WTC11 (cell line): Measurements from ENCODE around the gene AASDHPPT. TPM values are rescaled to one million over a fixed set of nuclear protein-coding genes. Genes with fewer than 3 reads are reported as not detected.
A peak's percentile ranks its signal among the peaks of the same experiment; 100 is the strongest.

Experiments
- ATAC-seq: fragments of 200-7000 bp; cut with Tn5 transposase; 2 replicates; pipeline ENCODE4 v1.10.0; 2021; ENCODE audit warnings: mild to moderate bottlenecking, moderate library complexity
- CTCF ChIA-PET: fragments of 300-600 bp; sonication (Branson Sonifier 250); formaldehyde crosslinking; loops from one replicate; lab custom pipeline; 2021; ENCODE audit warnings: antibody characterized with exemption; lab: Charles Lee
- POLR2A ChIA-PET: fragments of 350-600 bp; sonication (Branson Sonifier 250); formaldehyde crosslinking; loops from one replicate; lab custom pipeline; 2021; ENCODE audit warnings: antibody characterized with exemption; lab: Charles Lee
- DNase-seq: peaks from one replicate; pipeline ENCODE4 v3.0.0; 2021; ENCODE audit warnings: low spot score
- H3K27ac Mint-ChIP-seq: 2 replicates; pipeline ENCODE4 v1.8.0; 2021; ENCODE audit warnings: mixed read lengths
- H3K27me3 Mint-ChIP-seq: 2 replicates; pipeline ENCODE4 v1.8.0; 2021; ENCODE audit warnings: low read depth, mild to moderate bottlenecking, moderate library complexity, mixed read lengths
- H3K36me3 Mint-ChIP-seq: 2 replicates; pipeline ENCODE4 v1.8.0; 2021; ENCODE audit warnings: mixed read lengths
- H3K4me1 Mint-ChIP-seq: 2 replicates; pipeline ENCODE4 v1.8.0; 2022; ENCODE audit warnings: mixed read lengths
- H3K4me3 Mint-ChIP-seq: 2 replicates; pipeline ENCODE4 v1.8.0; 2021; ENCODE audit warnings: mild to moderate bottlenecking, moderate library complexity, mixed read lengths
- H3K9me3 Mint-ChIP-seq: 2 replicates; pipeline ENCODE4 v1.8.0; 2021; ENCODE audit warnings: mixed read lengths
- CREM ChIP-seq: sonication (generic); formaldehyde crosslinking; IDR thresholded peaks from 2 replicates; pipeline ENCODE4 v1.8.1; 2022; ENCODE audit warnings: mild to moderate bottlenecking, missing genetic modification reagents, moderate library complexity
- ETV6 ChIP-seq: sonication (generic); formaldehyde crosslinking; IDR thresholded peaks from 2 replicates; pipeline ENCODE4 v1.8.1; 2022; ENCODE audit warnings: mild to moderate bottlenecking, missing genetic modification reagents
- FOXP1 ChIP-seq: sonication (generic); formaldehyde crosslinking; IDR thresholded peaks from 2 replicates; pipeline ENCODE4 v1.8.0; 2022; ENCODE audit warnings: missing genetic modification reagents, mild to moderate bottlenecking, moderate library complexity, borderline replicate concordance
- GRHL2 ChIP-seq: fragments of 250-450 bp; sonication (Bioruptor Pico); IDR thresholded peaks from 2 replicates; pipeline ENCODE4 v1.8.0; 2022; ENCODE audit warnings: mild to moderate bottlenecking, moderate library complexity; ENCODE audit not compliant: insufficient replicate concordance, severe bottlenecking
- GTF2I ChIP-seq: fragments of 250-450 bp; sonication (Bioruptor Pico); conservative IDR thresholded peaks from 2 replicates; pipeline ENCODE4 v1.4.0; 2021; ENCODE audit warnings: mild to moderate bottlenecking
- HMGA2 ChIP-seq: fragments of 250-450 bp; sonication (Bioruptor Pico); IDR thresholded peaks from 2 replicates; pipeline ENCODE4 v1.4.0; 2021; ENCODE audit warnings: mild to moderate bottlenecking, moderate library complexity
- JAZF1 ChIP-seq: fragments of 250-450 bp; sonication (Bioruptor Pico); IDR thresholded peaks from 2 replicates; pipeline ENCODE4 v1.9.0; 2021; ENCODE audit warnings: moderate library complexity, mild to moderate bottlenecking, inconsistent platforms
- KAT7 ChIP-seq: sonication (generic); formaldehyde crosslinking; IDR thresholded peaks from 2 replicates; pipeline ENCODE4 v1.8.1; 2023; ENCODE audit warnings: missing genetic modification reagents, mild to moderate bottlenecking, borderline replicate concordance
- NR1H2 ChIP-seq: sonication (generic); formaldehyde crosslinking; IDR thresholded peaks from 2 replicates; pipeline ENCODE4 v1.9.0; 2021; ENCODE audit warnings: mild to moderate bottlenecking, moderate library complexity, missing genetic modification reagents
- NR3C1 ChIP-seq: sonication (generic); formaldehyde crosslinking; conservative IDR thresholded peaks from 2 replicates; pipeline ENCODE4 v1.8.1; 2023; ENCODE audit warnings: low read depth, mild to moderate bottlenecking, missing genetic modification reagents
- TP53 ChIP-seq: sonication (generic); formaldehyde crosslinking; IDR thresholded peaks from 2 replicates; pipeline ENCODE4 v1.8.1; 2023; ENCODE audit warnings: mild to moderate bottlenecking, missing genetic modification reagents
- ZBTB21 ChIP-seq: sonication (generic); formaldehyde crosslinking; IDR thresholded peaks from 2 replicates; pipeline ENCODE4 v1.8.1; 2023; ENCODE audit warnings: mild to moderate bottlenecking, missing genetic modification reagents, borderline replicate concordance
- ZNF138 ChIP-seq: sonication (generic); formaldehyde crosslinking; conservative IDR thresholded peaks from 2 replicates; pipeline ENCODE4 v1.8.1; 2022; ENCODE audit warnings: mild to moderate bottlenecking, moderate library complexity, missing genetic modification reagents
- total RNA-seq: library from RNA; stranded (reverse); gene quantifications from 3 replicates; pipeline ENCODE4 v1.2.3, GENCODE V29; 2021
- TF ChIP-seq, protein P1 (sequence below): sonication (generic); formaldehyde crosslinking; IDR thresholded peaks from 2 replicates; pipeline ENCODE4 v1.8.1; 2023; ENCODE audit warnings: mild to moderate bottlenecking, missing genetic modification reagents, moderate library complexity
- TF ChIP-seq, protein P2 (sequence below): fragments of 250-450 bp; sonication (Bioruptor Pico); IDR thresholded peaks from 2 replicates; pipeline ENCODE4 v1.9.0; 2021; ENCODE audit warnings: mild to moderate bottlenecking
- TF ChIP-seq, protein P3 (sequence below): sonication (generic); formaldehyde crosslinking; IDR thresholded peaks from 2 replicates; pipeline ENCODE4 v1.8.0; 2023; ENCODE audit warnings: mild to moderate bottlenecking, missing genetic modification reagents
- TF ChIP-seq, protein P4 (sequence below): sonication (generic); formaldehyde crosslinking; IDR thresholded peaks from 2 replicates; pipeline ENCODE4 v1.8.1; 2022; ENCODE audit warnings: low read depth, mild to moderate bottlenecking, moderate library complexity, missing genetic modification reagents, borderline replicate concordance
- TF ChIP-seq, protein P5 (sequence below): sonication (generic); formaldehyde crosslinking; IDR thresholded peaks from 2 replicates; pipeline ENCODE4 v1.8.1; 2023; ENCODE audit warnings: mild to moderate bottlenecking, moderate library complexity, missing genetic modification reagents
- TF ChIP-seq, protein P6 (sequence below): sonication (generic); formaldehyde crosslinking; IDR thresholded peaks from 2 replicates; pipeline ENCODE4 v1.8.0; 2022; ENCODE audit warnings: mild to moderate bottlenecking, missing genetic modification reagents
- TF ChIP-seq, protein P7 (sequence below): sonication (generic); formaldehyde crosslinking; IDR thresholded peaks from 2 replicates; pipeline ENCODE4 v1.8.1; 2022; ENCODE audit warnings: mild to moderate bottlenecking, missing genetic modification reagents, moderate library complexity, borderline replicate concordance
- TF ChIP-seq, protein P8 (sequence below): sonication (generic); formaldehyde crosslinking; IDR thresholded peaks from 2 replicates; pipeline ENCODE4 v1.8.0; 2022; ENCODE audit warnings: mild to moderate bottlenecking, missing genetic modification reagents

AASDHPPT gene
- total RNA-seq, 1 experiment from 2014 or later = 37.0 TPM

DNA sequence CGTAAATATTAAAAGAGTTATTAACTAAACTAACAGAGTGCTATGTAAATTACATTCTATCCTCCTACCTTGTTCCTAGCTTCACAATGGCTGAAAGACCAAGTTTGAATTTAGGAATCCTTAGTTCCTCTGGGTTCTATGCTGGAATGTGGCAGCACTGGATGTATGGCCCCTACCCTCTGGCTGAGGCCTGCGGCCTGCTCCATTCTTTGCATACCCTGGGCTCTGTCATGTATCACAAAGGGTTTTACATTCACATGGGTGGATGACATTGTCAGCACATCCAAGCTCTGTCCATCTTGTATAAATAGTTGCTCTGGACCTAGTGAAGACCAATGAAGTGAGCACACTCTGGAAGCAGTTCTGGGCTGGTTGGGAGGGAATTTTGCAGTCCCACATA is 54.5 kb downstream of the AASDHPPT start:
- H3K27ac Mint-ChIP-seq = no peak overlapping the region
- no peak for TF ChIP-seq ZNF138 (CRISPR knock-in tag)
- TF ChIP-seq JAZF1 (CRISPR knock-in tag) = no peak
- no peak for TF ChIP-seq HMGA2
- TF ChIP-seq, protein P1, sequence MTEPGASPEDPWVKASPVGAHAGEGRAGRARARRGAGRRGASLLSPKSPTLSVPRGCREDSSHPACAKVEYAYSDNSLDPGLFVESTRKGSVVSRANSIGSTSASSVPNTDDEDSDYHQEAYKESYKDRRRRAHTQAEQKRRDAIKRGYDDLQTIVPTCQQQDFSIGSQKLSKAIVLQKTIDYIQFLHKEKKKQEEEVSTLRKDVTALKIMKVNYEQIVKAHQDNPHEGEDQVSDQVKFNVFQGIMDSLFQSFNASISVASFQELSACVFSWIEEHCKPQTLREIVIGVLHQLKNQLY (CRISPR knock-in tag) = no peak
- TF ChIP-seq, protein P2, sequence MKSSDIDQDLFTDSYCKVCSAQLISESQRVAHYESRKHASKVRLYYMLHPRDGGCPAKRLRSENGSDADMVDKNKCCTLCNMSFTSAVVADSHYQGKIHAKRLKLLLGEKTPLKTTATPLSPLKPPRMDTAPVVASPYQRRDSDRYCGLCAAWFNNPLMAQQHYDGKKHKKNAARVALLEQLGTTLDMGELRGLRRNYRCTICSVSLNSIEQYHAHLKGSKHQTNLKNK (CRISPR knock-in tag) = no peak
- TF ChIP-seq, all 79 proteins: peak for 0
- ChIA-PET CTCF (no interaction called here), POLR2A (no interaction called here)
- peak; percentile 75 for ATAC-seq
- Mint-ChIP-seq H3K27me3 (no peaks in the 10 kb centered on the region), H3K4me3 (no peak overlapping the region), H3K4me1 (peaks cover 23% of the 10 kb centered on the region), H3K9me3 (no peaks in the 10 kb centered on the region), H3K36me3 (no peaks in the 10 kb centered on the region)
- DNase-seq = no peak

DNA sequence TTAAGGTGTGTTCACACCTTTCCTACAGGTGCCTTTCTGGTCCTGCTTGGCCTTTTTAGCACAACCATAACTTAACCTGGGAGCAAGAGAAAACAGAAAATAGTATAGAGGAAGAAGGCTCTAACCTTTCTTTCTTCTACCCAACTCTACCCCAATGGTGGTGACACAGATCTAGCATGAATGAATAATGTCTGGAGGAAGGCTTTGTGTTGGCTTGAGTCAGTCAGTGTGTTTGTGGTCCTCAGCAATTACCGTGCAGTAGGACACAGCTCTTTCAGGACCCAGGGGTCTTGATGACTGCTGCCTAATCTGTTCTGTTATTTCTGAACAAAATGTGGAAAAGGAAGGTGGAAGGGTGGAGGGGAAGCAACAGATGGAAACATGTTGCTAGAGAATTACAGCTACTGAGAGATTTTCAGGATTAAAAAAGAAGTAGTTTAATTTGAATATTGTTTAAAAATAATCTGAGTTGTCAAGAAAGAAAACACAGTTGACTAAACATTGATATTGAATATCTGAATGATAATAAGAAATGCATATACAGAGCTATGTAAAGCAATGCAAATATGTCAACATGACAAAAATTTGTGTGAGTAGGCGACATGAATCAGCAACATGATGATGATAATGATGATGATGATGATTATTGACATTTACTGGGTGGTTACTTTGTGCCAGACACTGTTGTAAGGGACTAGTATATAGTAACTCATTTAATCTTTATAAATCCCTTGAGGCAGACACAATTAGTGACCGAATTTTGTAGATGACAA is 55.3 kb downstream of the AASDHPPT start:
- Mint-ChIP-seq H3K27ac (no peak overlapping the region), H3K27me3 (no peaks in the 10 kb centered on the region), H3K36me3 (0 out of 2 replicates have a peak, but pooled peaks cover 3% of the 10 kb centered on the region), H3K4me3 (no peak overlapping the region), H3K9me3 (peaks cover 5% of the 10 kb centered on the region), H3K4me1 (peaks cover 23% of the 10 kb centered on the region)
- CTCF ChIA-PET = interaction anchor here (0.5 to 0.8 kb wide), 3 partner anchors 45 to 764 kb away, joined by 3 to 11 read pairs (median 4); no protein-coding TSS in a partner anchor
- POLR2A ChIA-PET = no interaction called here
- DNase-seq (no peak), ATAC-seq (no peak)
- TF ChIP-seq, protein P3, sequence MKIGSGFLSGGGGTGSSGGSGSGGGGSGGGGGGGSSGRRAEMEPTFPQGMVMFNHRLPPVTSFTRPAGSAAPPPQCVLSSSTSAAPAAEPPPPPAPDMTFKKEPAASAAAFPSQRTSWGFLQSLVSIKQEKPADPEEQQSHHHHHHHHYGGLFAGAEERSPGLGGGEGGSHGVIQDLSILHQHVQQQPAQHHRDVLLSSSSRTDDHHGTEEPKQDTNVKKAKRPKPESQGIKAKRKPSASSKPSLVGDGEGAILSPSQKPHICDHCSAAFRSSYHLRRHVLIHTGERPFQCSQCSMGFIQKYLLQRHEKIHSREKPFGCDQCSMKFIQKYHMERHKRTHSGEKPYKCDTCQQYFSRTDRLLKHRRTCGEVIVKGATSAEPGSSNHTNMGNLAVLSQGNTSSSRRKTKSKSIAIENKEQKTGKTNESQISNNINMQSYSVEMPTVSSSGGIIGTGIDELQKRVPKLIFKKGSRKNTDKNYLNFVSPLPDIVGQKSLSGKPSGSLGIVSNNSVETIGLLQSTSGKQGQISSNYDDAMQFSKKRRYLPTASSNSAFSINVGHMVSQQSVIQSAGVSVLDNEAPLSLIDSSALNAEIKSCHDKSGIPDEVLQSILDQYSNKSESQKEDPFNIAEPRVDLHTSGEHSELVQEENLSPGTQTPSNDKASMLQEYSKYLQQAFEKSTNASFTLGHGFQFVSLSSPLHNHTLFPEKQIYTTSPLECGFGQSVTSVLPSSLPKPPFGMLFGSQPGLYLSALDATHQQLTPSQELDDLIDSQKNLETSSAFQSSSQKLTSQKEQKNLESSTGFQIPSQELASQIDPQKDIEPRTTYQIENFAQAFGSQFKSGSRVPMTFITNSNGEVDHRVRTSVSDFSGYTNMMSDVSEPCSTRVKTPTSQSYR (CRISPR knock-in tag) = no peak
- TF ChIP-seq GRHL2 (CRISPR knock-in tag) = no peak
- no peak for TF ChIP-seq KAT7 (CRISPR knock-in tag)
- TF ChIP-seq, protein P4, sequence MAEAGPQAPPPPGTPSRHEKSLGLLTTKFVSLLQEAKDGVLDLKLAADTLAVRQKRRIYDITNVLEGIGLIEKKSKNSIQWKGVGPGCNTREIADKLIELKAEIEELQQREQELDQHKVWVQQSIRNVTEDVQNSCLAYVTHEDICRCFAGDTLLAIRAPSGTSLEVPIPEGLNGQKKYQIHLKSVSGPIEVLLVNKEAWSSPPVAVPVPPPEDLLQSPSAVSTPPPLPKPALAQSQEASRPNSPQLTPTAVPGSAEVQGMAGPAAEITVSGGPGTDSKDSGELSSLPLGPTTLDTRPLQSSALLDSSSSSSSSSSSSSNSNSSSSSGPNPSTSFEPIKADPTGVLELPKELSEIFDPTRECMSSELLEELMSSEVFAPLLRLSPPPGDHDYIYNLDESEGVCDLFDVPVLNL = no peak
- TF ChIP-seq, protein P5, sequence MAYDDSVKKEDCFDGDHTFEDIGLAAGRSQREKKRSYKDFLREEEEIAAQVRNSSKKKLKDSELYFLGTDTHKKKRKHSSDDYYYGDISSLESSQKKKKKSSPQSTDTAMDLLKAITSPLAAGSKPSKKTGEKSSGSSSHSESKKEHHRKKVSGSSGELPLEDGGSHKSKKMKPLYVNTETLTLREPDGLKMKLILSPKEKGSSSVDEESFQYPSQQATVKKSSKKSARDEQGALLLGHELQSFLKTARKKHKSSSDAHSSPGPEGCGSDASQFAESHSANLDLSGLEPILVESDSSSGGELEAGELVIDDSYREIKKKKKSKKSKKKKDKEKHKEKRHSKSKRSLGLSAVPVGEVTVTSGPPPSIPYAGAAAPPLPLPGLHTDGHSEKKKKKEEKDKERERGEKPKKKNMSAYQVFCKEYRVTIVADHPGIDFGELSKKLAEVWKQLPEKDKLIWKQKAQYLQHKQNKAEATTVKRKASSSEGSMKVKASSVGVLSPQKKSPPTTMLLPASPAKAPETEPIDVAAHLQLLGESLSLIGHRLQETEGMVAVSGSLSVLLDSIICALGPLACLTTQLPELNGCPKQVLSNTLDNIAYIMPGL = no peak
- TF ChIP-seq, protein P6, sequence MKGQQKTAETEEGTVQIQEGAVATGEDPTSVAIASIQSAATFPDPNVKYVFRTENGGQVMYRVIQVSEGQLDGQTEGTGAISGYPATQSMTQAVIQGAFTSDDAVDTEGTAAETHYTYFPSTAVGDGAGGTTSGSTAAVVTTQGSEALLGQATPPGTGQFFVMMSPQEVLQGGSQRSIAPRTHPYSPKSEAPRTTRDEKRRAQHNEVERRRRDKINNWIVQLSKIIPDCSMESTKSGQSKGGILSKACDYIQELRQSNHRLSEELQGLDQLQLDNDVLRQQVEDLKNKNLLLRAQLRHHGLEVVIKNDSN (CRISPR knock-in tag) = no peak
- TF ChIP-seq ZBTB21 (CRISPR knock-in tag) = no peak
- TF ChIP-seq, protein P7, sequence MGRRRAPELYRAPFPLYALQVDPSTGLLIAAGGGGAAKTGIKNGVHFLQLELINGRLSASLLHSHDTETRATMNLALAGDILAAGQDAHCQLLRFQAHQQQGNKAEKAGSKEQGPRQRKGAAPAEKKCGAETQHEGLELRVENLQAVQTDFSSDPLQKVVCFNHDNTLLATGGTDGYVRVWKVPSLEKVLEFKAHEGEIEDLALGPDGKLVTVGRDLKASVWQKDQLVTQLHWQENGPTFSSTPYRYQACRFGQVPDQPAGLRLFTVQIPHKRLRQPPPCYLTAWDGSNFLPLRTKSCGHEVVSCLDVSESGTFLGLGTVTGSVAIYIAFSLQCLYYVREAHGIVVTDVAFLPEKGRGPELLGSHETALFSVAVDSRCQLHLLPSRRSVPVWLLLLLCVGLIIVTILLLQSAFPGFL (CRISPR knock-in tag) = no peak
- TF ChIP-seq FOXP1 (CRISPR knock-in tag) = no peak
- TF ChIP-seq NR1H2 (CRISPR knock-in tag) = no peak
- no peak for TF ChIP-seq CREM
- TF ChIP-seq, protein P8, sequence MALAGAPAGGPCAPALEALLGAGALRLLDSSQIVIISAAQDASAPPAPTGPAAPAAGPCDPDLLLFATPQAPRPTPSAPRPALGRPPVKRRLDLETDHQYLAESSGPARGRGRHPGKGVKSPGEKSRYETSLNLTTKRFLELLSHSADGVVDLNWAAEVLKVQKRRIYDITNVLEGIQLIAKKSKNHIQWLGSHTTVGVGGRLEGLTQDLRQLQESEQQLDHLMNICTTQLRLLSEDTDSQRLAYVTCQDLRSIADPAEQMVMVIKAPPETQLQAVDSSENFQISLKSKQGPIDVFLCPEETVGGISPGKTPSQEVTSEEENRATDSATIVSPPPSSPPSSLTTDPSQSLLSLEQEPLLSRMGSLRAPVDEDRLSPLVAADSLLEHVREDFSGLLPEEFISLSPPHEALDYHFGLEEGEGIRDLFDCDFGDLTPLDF (CRISPR knock-in tag) = no peak
- no peak for TF ChIP-seq HMGA2
- no peak for TF ChIP-seq ETV6
- no peak for TF ChIP-seq TP53 (CRISPR knock-in tag)
- no peak for TF ChIP-seq GTF2I (CRISPR knock-in tag)
- no peak for TF ChIP-seq NR3C1
